Stimulated activated CD4-positive, alpha-beta T cell treated with anti-CD3 and anti-CD28 coated beads, Interleukin-15, amount 100 ng/mL, for 48 hours (primary cell): ENCODE measurements around the gene PDE4D.
"Not testable (repeated sequence)": the region's sequence is repeated elsewhere in the genome, so short reads cannot be mapped to it uniquely, and the experiment has no call there.

Experiments used
- DNase-seq, 2 donors: peaks; one replicate each; pipeline ENCODE4 v3.0.0-alpha.2; 2020; ENCODE audit warnings: low read depth in 2 of 2

Gene PDE4D

GRCh38 chr5:59328709-59329296, 564.7 kb downstream of the PDE4D start:
- DNase-seq = no peak

DNA sequence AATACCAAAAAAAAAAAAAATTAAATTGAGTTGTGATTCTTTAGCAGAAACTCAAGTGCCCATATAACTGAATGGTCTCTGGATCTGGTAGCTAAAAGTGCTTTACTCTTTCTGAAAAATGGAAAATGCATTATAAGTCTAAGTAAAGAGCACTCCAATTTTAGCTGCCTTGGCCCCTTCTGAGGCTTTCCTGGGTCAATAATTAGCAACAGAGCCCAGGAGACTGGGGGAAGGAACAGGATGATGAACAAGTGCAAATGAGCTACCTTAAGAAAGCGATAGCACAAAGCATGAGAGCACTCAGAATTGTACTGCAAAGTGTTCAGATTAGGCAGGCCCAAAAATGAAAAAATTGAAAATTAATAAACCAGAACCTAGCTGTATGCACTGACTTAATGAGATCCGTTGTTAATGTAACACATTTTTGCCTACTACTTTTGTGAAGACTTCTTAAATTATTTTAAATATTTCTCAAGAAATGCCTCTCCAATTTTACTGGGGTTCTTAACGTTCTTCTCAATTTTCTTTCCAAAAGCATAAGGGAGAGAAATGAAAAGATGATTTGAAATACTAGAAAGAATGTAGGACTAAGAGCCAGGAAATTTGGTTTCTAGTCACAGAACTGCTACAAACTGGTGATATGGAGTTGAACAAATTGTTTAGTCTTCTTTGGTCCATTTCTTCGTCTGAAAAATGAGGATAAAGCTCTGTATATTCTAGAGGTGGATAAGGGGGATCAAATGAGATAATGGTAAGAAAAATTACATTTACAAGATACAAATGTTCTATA, 566.1 kb downstream of the PDE4D start:
- DNase-seq = no peak

DNA sequence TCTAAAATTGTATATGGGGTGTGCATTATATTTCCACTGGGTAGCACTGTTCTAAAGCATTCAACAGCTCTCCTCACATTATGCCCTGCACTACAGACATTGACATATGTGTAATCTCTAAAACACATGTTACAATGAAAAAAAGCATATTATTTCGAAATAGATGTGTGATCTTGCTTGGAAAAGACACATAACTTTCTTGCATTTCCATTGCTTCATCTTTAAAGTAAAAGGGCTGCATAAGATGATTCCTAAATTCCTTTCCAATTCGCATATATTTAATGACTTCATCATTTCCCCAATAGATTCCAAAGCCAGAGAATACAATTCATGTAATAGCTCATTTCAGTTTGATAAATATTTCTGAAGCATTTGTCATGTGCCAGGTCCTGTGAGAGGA, 566.9 kb downstream of the PDE4D start:
- no peak for DNase-seq

- DNase-seq = no peak
Measured at GRCh38 chr5:59325070-59325469, 568.5 kb downstream of the PDE4D start.

- no peak for DNase-seq
Measured at GRCh38 chr5:59322894-59323293, 570.6 kb downstream of the PDE4D start.

DNA sequence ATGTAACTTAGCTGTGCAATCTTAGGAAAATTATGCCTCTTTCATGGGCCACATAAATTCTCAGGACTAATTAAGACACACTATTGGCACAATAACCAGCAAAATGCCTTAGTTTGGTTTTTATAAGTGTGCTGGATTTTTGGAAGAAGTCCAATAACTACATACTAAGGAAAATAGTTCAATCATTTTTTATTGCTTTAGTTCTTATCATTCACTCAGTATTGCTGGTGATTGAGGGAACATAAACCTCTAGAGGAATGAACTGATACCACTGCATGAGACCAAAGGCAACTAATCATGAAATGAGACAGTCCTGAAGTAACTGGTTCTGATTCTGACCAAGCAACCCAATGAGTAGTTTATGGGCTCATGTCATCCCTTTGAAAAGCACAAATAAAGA, 571.5 kb downstream of the PDE4D start:
- DNase-seq = no peak

DNA sequence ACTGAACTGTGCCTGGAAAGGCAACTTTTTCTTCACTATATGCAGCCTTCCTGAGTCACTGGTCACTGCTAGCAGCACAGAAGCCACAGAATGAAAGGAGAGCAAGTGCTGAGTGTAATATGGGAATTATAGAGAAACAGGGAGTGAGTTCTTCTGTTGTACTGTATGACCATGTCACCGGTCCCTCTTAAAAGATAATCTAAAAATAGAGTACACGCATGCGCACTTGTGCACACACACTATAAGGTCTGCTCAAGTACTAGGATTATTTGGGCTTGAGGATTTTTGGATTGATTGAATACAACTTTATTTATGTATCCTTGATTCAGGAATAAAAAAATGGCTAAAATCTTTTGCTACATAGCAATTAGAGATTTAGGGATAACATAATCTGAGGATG, 571.9 kb downstream of the PDE4D start:
- no peak for DNase-seq

DNA sequence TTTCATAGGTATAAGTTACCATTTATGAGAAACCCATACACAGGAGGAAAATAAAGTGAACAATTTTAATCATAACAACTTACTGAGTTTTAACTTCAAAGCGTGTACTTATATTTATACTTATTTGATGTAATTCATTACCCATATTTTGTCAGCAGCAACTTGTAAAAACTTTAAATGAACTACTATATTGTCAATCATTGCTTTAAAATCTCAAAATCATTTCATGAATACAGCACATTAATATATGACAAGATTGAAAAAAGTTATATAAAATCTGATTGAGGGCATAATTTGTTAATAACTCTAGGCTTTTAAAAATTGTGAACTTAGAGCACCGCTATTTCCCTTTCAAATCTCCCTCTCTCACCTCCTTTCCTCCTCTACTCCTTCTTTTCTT, 573.1 kb downstream of the PDE4D start:
- DNase-seq = no peak

- DNase-seq = no peak
Measured at GRCh38 chr5:59319250-59319649, 574.3 kb downstream of the PDE4D start.

DNA sequence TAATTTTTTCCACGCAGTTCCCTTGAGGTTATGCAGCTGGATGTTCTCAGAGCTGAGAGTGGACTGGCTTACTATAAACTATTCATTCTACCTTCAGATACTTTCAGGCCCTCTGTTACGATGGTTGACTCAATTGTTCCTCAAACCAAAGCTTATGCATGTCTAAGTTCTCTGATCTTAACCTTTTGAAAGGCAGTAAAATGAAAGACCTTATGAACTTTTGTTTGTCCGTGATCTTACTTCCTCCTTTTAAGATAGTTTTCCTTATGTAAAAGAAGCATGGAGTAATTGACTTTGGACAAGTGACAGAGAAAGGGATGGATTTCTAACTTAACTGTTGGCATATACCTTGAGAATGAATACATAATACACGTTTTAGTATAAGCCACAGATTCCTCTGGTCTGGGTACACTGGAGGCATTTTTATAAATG, 575.7 kb downstream of the PDE4D start:
- DNase-seq = no peak

GRCh38 chr5:59317023-59317773, 576.3 kb downstream of the PDE4D start:
- no peak for DNase-seq

- no peak for DNase-seq
Measured at GRCh38 chr5:59312223-59312622, 581.3 kb downstream of the PDE4D start.

DNA sequence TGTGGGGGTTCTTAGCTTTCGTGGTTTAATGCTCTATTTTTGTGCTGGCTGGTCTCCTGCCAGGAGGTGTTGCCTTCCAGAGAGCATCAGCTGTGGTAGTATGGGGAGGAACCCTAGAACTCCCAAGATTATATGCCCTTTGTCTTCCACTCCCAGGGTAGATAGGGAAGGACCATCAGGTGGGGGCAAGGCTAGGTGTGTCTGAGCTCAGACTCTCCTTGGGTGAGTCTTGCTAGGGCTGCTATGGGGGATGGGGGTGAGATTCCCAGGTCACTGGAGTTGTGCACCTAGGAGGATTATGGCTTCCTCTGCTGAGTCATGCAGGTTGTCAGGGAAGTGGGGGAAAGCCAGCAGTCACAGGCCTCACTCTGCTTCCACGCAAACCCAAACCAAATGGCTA, 584.8 kb downstream of the PDE4D start:
- not testable (repeated sequence) for DNase-seq

DNA sequence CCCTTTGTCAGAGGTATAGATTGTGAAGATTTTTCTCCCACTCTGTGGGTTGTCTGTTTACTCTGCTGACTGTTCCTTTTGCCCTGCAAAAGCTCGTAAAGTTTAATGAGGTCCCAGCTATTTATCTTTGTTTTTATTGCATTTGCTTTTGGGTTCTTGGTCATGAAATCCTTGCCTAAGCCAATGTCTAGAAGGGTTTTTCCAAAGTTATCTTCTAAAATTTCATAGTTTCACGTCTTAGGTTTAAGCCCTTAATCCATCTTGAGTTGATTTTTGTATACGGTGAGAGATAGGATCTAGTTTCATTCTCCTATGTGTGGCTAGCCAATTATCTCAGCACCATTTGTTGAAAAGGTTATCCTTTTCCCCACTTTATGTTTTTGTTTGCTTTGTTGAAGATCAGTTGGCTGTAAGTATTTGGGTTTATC, 590.2 kb downstream of the PDE4D start:
- not testable (repeated sequence) for DNase-seq

GRCh38 chr5:59302509-59302908, 591.0 kb downstream of the PDE4D start:
- DNase-seq = not testable (repeated sequence)

DNA sequence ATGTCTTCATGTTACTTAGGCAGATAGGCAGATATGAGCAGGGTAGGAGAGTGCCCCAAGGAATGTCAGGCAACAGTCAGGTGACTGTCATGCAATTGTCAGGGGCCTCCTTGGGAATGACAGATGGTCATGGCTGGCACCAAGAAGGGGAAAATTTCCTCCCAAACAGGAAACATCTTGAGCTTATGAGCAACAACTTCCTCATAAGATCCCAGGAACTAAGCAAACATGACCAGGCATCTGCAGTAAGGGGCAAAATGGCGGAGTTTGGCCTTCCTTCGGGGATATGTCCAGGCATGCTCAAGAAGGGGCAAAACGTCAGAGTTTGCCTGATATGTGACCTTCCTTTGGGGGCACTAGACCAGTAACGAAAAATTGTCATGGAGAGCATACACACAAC, 591.8 kb downstream of the PDE4D start:
- no peak for DNase-seq

DNA sequence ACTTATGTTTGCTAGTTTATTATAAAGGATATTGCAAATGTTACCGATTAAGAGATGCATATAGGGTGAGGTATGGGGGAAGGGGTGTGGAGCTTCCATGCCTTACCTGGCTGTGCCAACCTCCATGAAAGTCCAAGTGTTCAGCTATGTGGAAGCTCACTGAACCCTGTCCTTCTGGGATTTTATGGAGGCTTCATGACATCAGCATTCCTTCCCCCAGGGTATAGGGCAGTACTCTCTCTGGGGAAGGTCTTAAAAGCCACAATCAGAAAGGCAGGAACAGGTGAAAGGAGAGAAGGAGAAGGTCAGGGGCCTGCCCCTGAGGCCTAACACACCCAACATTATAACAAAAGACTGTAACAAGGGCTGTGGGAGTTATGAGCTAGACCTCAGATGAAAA, 592.6 kb downstream of the PDE4D start:
- no peak for DNase-seq

DNA sequence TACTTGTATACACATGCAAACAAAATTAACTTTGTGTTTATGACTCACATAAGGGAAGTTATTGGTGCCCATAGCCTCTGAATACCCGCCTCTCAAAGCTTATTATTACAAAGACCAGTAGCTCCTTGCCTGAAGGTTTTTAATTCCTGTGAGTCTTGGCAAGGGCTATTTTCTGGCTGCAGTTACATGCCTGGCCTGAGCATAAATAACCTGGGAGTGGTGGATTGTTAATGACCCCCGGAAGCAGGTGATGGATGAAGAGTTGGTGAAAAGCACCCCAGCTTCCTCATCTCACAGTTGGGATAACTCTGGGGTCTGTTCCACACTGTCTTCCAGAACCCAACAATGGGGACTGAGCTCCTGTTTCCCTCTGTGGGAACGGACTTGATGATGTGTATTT, 594.5 kb downstream of the PDE4D start:
- no peak for DNase-seq

GRCh38 chr5:59296317-59297264, 596.9 kb downstream of the PDE4D start:
- DNase-seq = no peak

GRCh38 chr5:59293700-59294099, 599.8 kb downstream of the PDE4D start:
- peak in 1 of 2 donors; percentile 10 for DNase-seq

DNA sequence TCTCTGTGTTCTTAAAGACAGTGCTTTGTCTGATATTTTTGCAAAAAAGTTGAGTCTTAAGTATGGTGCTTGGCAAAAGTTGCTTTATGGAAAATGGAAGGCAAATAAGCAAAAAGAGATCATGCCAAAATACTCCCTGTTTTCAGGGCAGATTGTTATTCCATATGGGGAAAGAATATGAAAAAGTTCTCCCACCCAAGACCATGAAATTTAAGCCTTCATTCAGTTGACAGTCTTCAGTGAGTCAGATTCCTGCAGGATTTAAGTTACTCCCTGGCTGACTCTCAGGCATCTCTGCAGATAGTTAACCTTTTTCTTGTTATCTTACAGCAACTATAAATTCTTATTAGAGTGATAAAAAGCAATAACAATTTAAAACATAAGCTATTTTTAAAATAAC, 601.6 kb downstream of the PDE4D start:
- no peak for DNase-seq

DNA sequence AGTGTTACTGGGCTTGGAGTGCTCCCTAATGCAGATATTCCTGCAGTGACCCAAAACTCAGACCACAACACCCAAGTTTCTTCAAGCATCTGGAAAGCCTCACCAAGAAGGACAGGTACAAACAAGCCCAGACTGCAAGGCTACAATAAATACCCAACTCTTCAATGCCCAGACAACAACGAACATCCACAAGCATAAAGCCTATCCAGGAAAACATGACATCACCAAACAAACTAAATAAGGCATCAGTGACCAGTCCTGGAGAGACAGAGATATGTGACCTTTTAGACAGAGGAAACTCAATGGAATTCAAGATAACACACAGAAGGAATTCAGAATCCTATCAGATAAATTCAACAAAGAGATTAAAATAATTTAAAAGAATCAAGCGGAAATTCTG, 605.6 kb downstream of the PDE4D start:
- no peak for DNase-seq
